ENCODE results near the gene INTS3. TPM values are rescaled to one million over a fixed set of nuclear protein-coding genes. Genes with fewer than 3 reads are reported as not detected.
"Not testable (repeated sequence)": the region's sequence is repeated elsewhere in the genome, so short reads cannot be mapped to it uniquely, and the experiment has no call there.

Gene INTS3
- total RNA-seq, 1 donor from 2014 or later: 88.6 TPM

DNA sequence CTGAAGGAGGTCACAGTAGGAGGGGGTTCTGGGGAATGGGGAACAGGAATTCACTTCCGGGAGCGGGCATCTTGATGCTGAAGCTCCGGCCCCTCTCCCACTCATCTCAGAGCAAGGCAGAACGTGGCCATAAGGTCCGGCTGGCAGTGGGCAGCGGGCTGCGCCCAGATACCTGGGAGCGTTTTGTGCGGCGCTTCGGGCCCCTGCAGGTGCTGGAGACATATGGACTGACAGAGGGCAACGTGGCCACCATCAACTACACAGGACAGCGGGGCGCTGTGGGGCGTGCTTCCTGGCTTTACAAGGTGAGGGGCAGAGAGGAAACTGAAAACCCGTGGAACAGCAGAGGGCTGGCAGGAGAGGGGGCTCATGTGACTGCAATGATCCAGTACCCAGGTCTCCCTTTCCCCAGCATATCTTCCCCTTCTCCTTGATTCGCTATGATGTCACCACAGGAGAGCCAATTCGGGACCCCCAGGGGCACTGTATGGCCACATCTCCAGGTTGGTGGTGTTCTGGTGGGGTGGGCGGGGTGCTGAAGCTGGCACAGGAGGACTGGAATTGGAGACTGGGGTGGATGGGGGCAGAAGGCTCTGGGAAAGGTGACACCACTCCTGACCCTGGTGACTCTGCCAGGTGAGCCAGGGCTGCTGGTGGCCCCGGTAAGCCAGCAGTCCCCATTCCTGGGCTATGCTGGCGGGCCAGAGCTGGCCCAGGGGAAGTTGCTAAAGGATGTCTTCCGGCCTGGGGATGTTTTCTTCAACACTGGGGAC lies 50.4 kb downstream of the INTS3 start:
- Mint-ChIP-seq H3K27ac (no peak overlapping the region), H3K27me3 (no peaks in the 10 kb centered on the region), H3K4me1 (peaks cover 27% of the 10 kb centered on the region), H3K9me3 (no peaks in the 10 kb centered on the region), H3K36me3 (ENCODE audit: low read depth) (peaks cover 8% of the 10 kb centered on the region), H3K4me3 (no peak overlapping the region)
- intact Hi-C loops (cut with micrococcal nuclease): loop anchor here (10.0 kb wide), 1 partner anchor 263 kb away; no protein-coding TSS in a partner anchor
- POLR2A ChIA-PET: no interaction called here
- no peak for ATAC-seq (ENCODE audit: low read depth)
- CTCF ChIA-PET: no interaction called here
- DNase-seq: no peak
- TF ChIP-seq, protein P1, sequence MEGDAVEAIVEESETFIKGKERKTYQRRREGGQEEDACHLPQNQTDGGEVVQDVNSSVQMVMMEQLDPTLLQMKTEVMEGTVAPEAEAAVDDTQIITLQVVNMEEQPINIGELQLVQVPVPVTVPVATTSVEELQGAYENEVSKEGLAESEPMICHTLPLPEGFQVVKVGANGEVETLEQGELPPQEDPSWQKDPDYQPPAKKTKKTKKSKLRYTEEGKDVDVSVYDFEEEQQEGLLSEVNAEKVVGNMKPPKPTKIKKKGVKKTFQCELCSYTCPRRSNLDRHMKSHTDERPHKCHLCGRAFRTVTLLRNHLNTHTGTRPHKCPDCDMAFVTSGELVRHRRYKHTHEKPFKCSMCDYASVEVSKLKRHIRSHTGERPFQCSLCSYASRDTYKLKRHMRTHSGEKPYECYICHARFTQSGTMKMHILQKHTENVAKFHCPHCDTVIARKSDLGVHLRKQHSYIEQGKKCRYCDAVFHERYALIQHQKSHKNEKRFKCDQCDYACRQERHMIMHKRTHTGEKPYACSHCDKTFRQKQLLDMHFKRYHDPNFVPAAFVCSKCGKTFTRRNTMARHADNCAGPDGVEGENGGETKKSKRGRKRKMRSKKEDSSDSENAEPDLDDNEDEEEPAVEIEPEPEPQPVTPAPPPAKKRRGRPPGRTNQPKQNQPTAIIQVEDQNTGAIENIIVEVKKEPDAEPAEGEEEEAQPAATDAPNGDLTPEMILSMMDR (IDR thresholded peaks at IDR 0.05): no peak

DNA sequence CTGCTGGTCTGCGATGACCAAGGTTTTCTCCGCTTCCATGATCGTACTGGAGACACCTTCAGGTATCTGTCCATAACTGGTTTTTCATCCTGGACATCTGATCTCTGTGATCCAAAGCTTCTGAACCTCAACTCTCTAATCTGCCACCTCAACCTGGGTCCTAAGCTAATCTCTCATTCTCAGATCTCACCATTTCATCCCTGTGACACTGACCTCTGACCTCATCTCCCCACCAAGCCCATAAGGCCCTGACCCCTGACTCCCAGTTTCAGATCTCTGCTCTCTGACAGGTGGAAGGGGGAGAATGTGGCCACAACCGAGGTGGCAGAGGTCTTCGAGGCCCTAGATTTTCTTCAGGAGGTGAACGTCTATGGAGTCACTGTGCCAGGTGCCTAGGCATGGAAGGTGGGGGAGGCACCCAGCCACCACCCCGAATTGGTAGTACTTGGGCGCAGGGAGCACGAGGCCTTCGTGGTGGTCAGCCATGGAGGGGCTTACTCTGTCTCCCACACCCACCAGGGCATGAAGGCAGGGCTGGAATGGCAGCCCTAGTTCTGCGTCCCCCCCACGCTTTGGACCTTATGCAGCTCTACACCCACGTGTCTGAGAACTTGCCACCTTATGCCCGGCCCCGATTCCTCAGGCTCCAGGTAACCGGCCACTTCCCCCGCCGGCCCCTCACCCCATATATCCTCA lies 51.1 kb downstream of the INTS3 start:
- Mint-ChIP-seq H3K27ac (no peak overlapping the region), H3K9me3 (no peaks in the 10 kb centered on the region), H3K4me1 (peaks cover 23% of the 10 kb centered on the region), H3K27me3 (no peaks in the 10 kb centered on the region), H3K4me3 (no peak overlapping the region), H3K36me3 (ENCODE audit: low read depth) (peaks cover 3% of the 10 kb centered on the region)
- ATAC-seq (ENCODE audit: low read depth): no peak
- TF ChIP-seq, protein P1 (IDR thresholded peaks at IDR 0.05): no peak
- intact Hi-C loops (cut with micrococcal nuclease): loop anchor here (10.0 kb wide), 1 partner anchor 264 kb away; no protein-coding TSS in a partner anchor
- ChIA-PET POLR2A (no interaction called here), CTCF (no interaction called here)
- DNase-seq: no peak

DNA sequence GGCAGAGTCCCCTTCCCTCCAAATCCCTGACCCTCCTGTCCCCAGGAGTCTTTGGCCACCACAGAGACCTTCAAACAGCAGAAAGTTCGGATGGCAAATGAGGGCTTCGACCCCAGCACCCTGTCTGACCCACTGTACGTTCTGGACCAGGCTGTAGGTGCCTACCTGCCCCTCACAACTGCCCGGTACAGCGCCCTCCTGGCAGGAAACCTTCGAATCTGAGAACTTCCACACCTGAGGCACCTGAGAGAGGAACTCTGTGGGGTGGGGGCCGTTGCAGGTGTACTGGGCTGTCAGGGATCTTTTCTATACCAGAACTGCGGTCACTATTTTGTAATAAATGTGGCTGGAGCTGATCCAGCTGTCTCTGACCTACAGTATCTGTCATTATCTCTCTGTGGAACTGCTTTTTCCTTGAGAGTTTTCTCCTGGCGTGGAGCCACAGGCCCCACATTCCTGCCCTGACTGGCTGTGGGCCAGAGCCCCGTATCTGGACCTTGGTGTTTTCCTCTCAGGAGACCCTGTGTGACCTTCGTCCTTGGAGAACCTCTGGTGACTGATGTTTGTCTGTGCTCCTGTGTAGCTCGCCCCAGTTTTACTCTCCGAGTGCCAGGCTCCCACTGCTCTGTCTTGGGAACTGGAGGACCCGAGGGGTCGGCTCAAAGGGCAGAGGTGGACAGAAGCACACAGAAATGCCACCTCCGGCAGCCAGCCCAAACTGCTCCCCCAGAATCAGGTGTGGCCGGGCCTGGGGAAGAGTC lies 52.1 kb downstream of the INTS3 start:
- DNase-seq: no peak
- CTCF ChIA-PET: interaction anchor here (1.3 kb wide), 1 partner anchor 31 kb away, joined by 3 read pairs; no protein-coding TSS in a partner anchor
- no peaks in the 10 kb centered on the region for H3K9me3 Mint-ChIP-seq
- H3K4me3 Mint-ChIP-seq: no peak overlapping the region
- H3K27me3 Mint-ChIP-seq: no peaks in the 10 kb centered on the region
- no peaks in the 10 kb centered on the region for H3K36me3 Mint-ChIP-seq (ENCODE audit: low read depth)
- intact Hi-C loops (cut with micrococcal nuclease): loop anchor here (10.0 kb wide), 1 partner anchor 265 kb away; no protein-coding TSS in a partner anchor
- H3K27ac Mint-ChIP-seq: no peak overlapping the region
- H3K4me1 Mint-ChIP-seq: peaks cover 19% of the 10 kb centered on the region
- TF ChIP-seq, protein P1 (IDR thresholded peaks at IDR 0.05): no peak
- POLR2A ChIA-PET: interaction anchor here (0.5 kb wide), 1 partner anchor 36 kb away, joined by 4 read pairs; no protein-coding TSS in a partner anchor
- ATAC-seq (ENCODE audit: low read depth): no peak

DNA sequence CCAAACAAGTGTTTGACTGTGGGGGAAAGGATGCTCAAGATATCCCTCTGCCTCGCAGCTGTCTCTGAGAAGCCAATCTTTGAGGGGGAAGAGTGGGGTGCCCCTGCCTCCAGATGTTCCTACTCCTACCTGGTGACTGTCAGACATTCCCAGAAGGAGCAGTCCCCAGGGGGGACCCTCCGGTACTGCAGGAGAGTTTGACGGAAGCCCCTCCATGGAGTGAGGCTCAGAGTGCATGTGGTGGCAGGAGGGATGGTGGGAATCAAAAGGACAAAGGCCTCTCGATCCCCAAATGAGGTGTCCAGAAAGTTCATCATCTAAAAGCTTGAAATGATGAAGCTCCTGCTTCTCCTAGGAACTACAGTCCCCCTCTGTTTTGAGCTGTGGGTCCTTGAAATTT lies 52.7 kb downstream of the INTS3 start:
- CTCF ChIA-PET: interaction anchor here (1.3 kb wide), 1 partner anchor 32 kb away, joined by 3 read pairs; no protein-coding TSS in a partner anchor

DNA sequence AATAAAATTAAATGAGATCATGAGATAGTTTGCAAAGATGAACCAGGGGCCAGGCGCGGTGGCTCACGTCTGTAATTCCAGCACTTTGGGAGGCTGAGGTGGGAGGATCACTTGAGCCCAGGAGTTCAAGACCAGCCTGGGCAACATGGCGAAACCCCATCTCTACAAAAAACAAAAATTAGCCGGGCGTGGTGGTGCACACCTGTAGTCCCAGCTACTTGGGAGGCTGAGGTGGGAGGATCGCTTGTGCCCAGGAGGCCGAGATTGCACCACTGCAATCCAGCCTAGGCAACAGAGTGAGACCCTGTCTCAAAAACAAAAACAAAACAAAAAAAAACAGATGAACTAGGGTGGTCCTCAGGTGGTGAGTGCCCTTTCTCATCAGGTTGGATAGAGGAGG lies 54.8 kb downstream of the INTS3 start:
- POLR2A ChIA-PET: interaction anchor here (0.7 to 1.8 kb wide), 3 partner anchors 207 to 436 kb away, joined by 3 to 6 read pairs (median 4); partner anchors contain the start of gene RPS27
- CTCF ChIA-PET; H3K9me3 Mint-ChIP-seq; ATAC-seq (ENCODE audit: low read depth); H3K36me3 Mint-ChIP-seq (ENCODE audit: low read depth); H3K27me3 Mint-ChIP-seq; DNase-seq: not testable (repeated sequence)
- intact Hi-C loops (cut with micrococcal nuclease): loop anchor here (1.0 kb wide), 4 partner anchors 7 to 111 kb away; partner anchors contain the start of gene SLC27A3
- Mint-ChIP-seq H3K4me1 (peaks cover 22% of the 10 kb centered on the region), H3K4me3 (peak overlapping the region; percentile 93), H3K27ac (peak overlapping the region; percentile 96)

More for the DNA sequence above, 52.7 kb downstream of the INTS3 start:
- intact Hi-C loops (cut with micrococcal nuclease): no loop called here
- Mint-ChIP-seq H3K4me1 (peaks cover 22% of the 10 kb centered on the region), H3K36me3 (ENCODE audit: low read depth) (no peaks in the 10 kb centered on the region), H3K27ac (no peak overlapping the region), H3K4me3 (no peak overlapping the region), H3K27me3 (no peaks in the 10 kb centered on the region), H3K9me3 (no peaks in the 10 kb centered on the region)
- DNase-seq: no peak
- POLR2A ChIA-PET: interaction anchor here (0.5 to 1.2 kb wide), 2 partner anchors 11 to 35 kb away, joined by 4 to 10 read pairs; no protein-coding TSS in a partner anchor
- ATAC-seq (ENCODE audit: low read depth): no peak
- TF ChIP-seq, protein P1 (IDR thresholded peaks at IDR 0.05): no peak

Measured in activated B cell treated with CpG ODN at 0.5 μM for 24 hours (primary cell).